GM11168 (cell line): ENCODE results near the gene BLMH.
"Not testable (repeated sequence)": the region's sequence is repeated elsewhere in the genome, so short reads cannot be mapped to it uniquely, and the experiment has no call there.

ENCODE experiments used
- in situ Hi-C: fragments of 300-500 bp; cut with MboI; formaldehyde crosslinking; loops from one replicate; pipeline ENCODE4 v1.12.0; 2022; ENCODE audit warnings: low sequenced_read_pairs; ENCODE audit not compliant: unreplicated experiment

Gene BLMH

GRCh38 chr17:30212750-30213149 lies 79.0 kb downstream of the BLMH start:
- in situ Hi-C loops: no loop called here

- in situ Hi-C loops: no loop called here
Observed at GRCh38 chr17:30211371-30211770, 80.4 kb downstream of the BLMH start.

GRCh38 chr17:30210901-30211300 lies 80.8 kb downstream of the BLMH start:
- in situ Hi-C loops: no loop called here

GRCh38 chr17:30210366-30210765 lies 81.4 kb downstream of the BLMH start:
- in situ Hi-C loops: no loop called here

- in situ Hi-C loops: no loop called here
Observed at GRCh38 chr17:30209930-30210329, 81.8 kb downstream of the BLMH start.

- in situ Hi-C loops: no loop called here
Observed at GRCh38 chr17:30208214-30208613, 83.5 kb downstream of the BLMH start.

GRCh38 chr17:30207655-30208054 lies 84.1 kb downstream of the BLMH start:
- in situ Hi-C loops: no loop called here

- in situ Hi-C loops: no loop called here
Observed at GRCh38 chr17:30203471-30203981, 88.2 kb downstream of the BLMH start.

GRCh38 chr17:30200656-30201055 lies 91.1 kb downstream of the BLMH start:
- in situ Hi-C loops: not testable (repeated sequence)

- in situ Hi-C loops: no loop called here
Observed at GRCh38 chr17:30200106-30200505, 91.6 kb downstream of the BLMH start.

GRCh38 chr17:30199600-30199999 lies 92.1 kb downstream of the BLMH start:
- in situ Hi-C loops: no loop called here
